ENCODE measurements around the gene RPL7A. TPM values are rescaled to one million over a fixed set of nuclear protein-coding genes. Genes with fewer than 3 reads are reported as not detected.
"Not testable (repeated sequence)": the region's sequence is repeated elsewhere in the genome, so short reads cannot be mapped to it uniquely, and the experiment has no call there.

The RPL7A gene
- total RNA-seq, 1 donor from 2014 or later = 1,126 TPM

- no peak overlapping the region for H3K4me3 Mint-ChIP-seq (ENCODE audit: unreplicated experiment)
- H3K27me3 Mint-ChIP-seq (ENCODE audit: low read depth) = no peaks in the 10 kb centered on the region
- H3K4me1 Mint-ChIP-seq (ENCODE audit: low read depth) = no peaks in the 10 kb centered on the region
- no peak overlapping the region for H3K27ac Mint-ChIP-seq (ENCODE audit: unreplicated experiment)
- no peak for TF ChIP-seq CTCF (IDR thresholded peaks at IDR 0.05)
- no peak for DNase-seq (ENCODE audit: low spot score)
- peaks cover 3% of the 10 kb centered on the region for H3K9me3 Mint-ChIP-seq (ENCODE audit: low read depth)
- H3K36me3 Mint-ChIP-seq (ENCODE audit: low read depth) = peaks cover 4% of the 10 kb centered on the region
Observed at GRCh38 chr9:133323991-133324703, 23.9 kb upstream of the RPL7A start.

- H3K27ac Mint-ChIP-seq (ENCODE audit: unreplicated experiment); H3K9me3 Mint-ChIP-seq (ENCODE audit: low read depth); H3K4me3 Mint-ChIP-seq (ENCODE audit: unreplicated experiment); H3K27me3 Mint-ChIP-seq (ENCODE audit: low read depth); H3K4me1 Mint-ChIP-seq (ENCODE audit: low read depth): not testable (repeated sequence)
- H3K36me3 Mint-ChIP-seq (ENCODE audit: low read depth) = peaks cover 12% of the 10 kb centered on the region
- DNase-seq (ENCODE audit: low spot score) = peak; percentile 19
Observed at GRCh38 chr9:133327021-133327420, 21.0 kb upstream of the RPL7A start.

- Mint-ChIP-seq H3K4me3 (ENCODE audit: unreplicated experiment) (no peak overlapping the region), H3K36me3 (ENCODE audit: low read depth) (peaks cover 18% of the 10 kb centered on the region), H3K27ac (ENCODE audit: unreplicated experiment) (no peak overlapping the region), H3K9me3 (ENCODE audit: low read depth) (peaks cover 3% of the 10 kb centered on the region), H3K27me3 (ENCODE audit: low read depth) (no peaks in the 10 kb centered on the region), H3K4me1 (ENCODE audit: low read depth) (no peaks in the 10 kb centered on the region)
- TF ChIP-seq CTCF (IDR thresholded peaks at IDR 0.05) = no peak
- DNase-seq (ENCODE audit: low spot score) = peak; percentile 48
Observed at GRCh38 chr9:133327834-133328484, 20.1 kb upstream of the RPL7A start.

GRCh38 chr9:133329306-133330156 is 18.5 kb upstream of the RPL7A start:
- not testable (repeated sequence) for H3K9me3 Mint-ChIP-seq (ENCODE audit: low read depth); H3K27me3 Mint-ChIP-seq (ENCODE audit: low read depth); H3K27ac Mint-ChIP-seq (ENCODE audit: unreplicated experiment); H3K4me3 Mint-ChIP-seq (ENCODE audit: unreplicated experiment); H3K4me1 Mint-ChIP-seq (ENCODE audit: low read depth)
- peak; percentile 78 for TF ChIP-seq CTCF (IDR thresholded peaks at IDR 0.05)
- peak; percentile 18 for DNase-seq (ENCODE audit: low spot score)
- peaks cover 19% of the 10 kb centered on the region for H3K36me3 Mint-ChIP-seq (ENCODE audit: low read depth)

- Mint-ChIP-seq H3K27ac (ENCODE audit: unreplicated experiment) (no peak overlapping the region), H3K4me1 (ENCODE audit: low read depth) (peaks cover 13% of the 10 kb centered on the region), H3K27me3 (ENCODE audit: low read depth) (no peaks in the 10 kb centered on the region), H3K4me3 (ENCODE audit: unreplicated experiment) (no peak overlapping the region), H3K36me3 (ENCODE audit: low read depth) (peaks cover 19% of the 10 kb centered on the region), H3K9me3 (ENCODE audit: low read depth) (no peaks in the 10 kb centered on the region)
- no peak for TF ChIP-seq CTCF (IDR thresholded peaks at IDR 0.05)
- peak; percentile 84 for DNase-seq (ENCODE audit: low spot score)
Observed at GRCh38 chr9:133331221-133331620, 16.8 kb upstream of the RPL7A start.

Measured in chondrocyte (in vitro differentiated cells).